ENCODE data around the gene GRHL1. TPM values are rescaled to one million over a fixed set of nuclear protein-coding genes. Genes with fewer than 3 reads are reported as not detected.

The GRHL1 gene
- total RNA-seq, 1 donor, result 0.54 TPM

- DNase-seq (ENCODE audit: low read depth in 2 of 3, low spot score in 2 of 3), result peak in 2 of 3 donors; percentile 95 to 96
Observed at GRCh38 chr2:10036095-10036884, 84.8 kb downstream of the GRHL1 start.

DNA sequence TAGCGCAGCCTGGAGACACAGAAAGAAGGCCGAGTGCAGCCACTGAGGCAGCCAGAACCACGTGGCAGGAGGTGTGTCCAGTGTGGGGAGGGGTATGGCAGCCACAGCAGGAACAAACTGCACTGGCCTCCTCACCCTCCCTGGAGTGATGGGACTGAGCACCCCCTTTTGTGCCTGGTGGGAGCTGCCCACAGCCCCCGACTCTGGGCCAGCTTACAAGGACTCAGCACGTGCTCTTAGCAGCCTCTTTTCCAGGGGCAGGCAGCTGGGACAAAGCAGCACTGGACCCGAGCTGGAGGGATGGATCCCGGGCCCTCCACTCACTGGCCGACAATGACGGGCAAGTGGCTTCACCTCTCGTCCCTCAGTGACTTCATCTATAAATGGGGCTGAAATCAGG lies 86.6 kb downstream of the GRHL1 start:
- DNase-seq (ENCODE audit: low read depth in 2 of 3, low spot score in 2 of 3), result no peak

GRCh38 chr2:10038716-10039115 lies 87.2 kb downstream of the GRHL1 start:
- DNase-seq (ENCODE audit: low read depth in 2 of 3, low spot score in 2 of 3), result no peak

- no peak for DNase-seq (ENCODE audit: low read depth in 2 of 3, low spot score in 2 of 3)
Observed at GRCh38 chr2:10039658-10040410, 88.3 kb downstream of the GRHL1 start.

- DNase-seq (ENCODE audit: low read depth in 2 of 3, low spot score in 2 of 3), result no peak
Observed at GRCh38 chr2:10041711-10042110, 90.2 kb downstream of the GRHL1 start.

GRCh38 chr2:10042301-10043161 lies 91.0 kb downstream of the GRHL1 start:
- DNase-seq (ENCODE audit: low read depth in 2 of 3, low spot score in 2 of 3), result peak in 1 of 3 donors; percentile 25

- peak; percentile 62 to 91 (median 90) for DNase-seq (ENCODE audit: low read depth in 2 of 3, low spot score in 2 of 3)
Observed at GRCh38 chr2:10043256-10043905, 91.9 kb downstream of the GRHL1 start, which contains the start of gene KLF11. TSS of gene KLF11 (plus strand) at chr2:10043550. CDS start at chr2:10043717, 167 bp downstream.

- DNase-seq (ENCODE audit: low read depth in 2 of 3, low spot score in 2 of 3), result peak; percentile 79 to 87 (median 85)
Observed at GRCh38 chr2:10043906-10044601, 92.6 kb downstream of the GRHL1 start.

GRCh38 chr2:10045561-10046355 lies 94.3 kb downstream of the GRHL1 start:
- DNase-seq (ENCODE audit: low read depth in 2 of 3, low spot score in 2 of 3), result no peak

DNA sequence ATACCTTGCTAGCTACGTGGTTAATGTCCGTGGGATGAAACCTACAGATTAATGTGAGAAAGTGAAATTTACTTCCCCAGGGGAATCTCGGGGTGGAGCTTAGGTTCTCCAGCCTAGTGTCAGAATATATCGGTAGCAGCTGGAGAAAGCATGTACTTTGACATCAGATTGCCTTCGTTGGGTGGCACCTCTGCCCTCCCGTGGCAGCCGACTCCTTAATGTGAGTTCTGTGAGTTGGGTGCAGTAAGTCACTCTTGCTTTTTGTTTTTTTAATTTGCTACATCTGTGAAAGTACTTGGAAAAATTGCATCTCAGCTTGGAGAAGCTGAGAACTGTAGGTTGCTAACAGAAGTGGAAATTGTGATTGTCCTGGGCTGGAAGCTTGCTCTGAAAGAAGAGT lies 95.4 kb downstream of the GRHL1 start:
- DNase-seq (ENCODE audit: low read depth in 2 of 3, low spot score in 2 of 3), result no peak

- DNase-seq (ENCODE audit: low read depth in 2 of 3, low spot score in 2 of 3), result no peak
Observed at GRCh38 chr2:10047616-10048500, 96.4 kb downstream of the GRHL1 start.

DNA sequence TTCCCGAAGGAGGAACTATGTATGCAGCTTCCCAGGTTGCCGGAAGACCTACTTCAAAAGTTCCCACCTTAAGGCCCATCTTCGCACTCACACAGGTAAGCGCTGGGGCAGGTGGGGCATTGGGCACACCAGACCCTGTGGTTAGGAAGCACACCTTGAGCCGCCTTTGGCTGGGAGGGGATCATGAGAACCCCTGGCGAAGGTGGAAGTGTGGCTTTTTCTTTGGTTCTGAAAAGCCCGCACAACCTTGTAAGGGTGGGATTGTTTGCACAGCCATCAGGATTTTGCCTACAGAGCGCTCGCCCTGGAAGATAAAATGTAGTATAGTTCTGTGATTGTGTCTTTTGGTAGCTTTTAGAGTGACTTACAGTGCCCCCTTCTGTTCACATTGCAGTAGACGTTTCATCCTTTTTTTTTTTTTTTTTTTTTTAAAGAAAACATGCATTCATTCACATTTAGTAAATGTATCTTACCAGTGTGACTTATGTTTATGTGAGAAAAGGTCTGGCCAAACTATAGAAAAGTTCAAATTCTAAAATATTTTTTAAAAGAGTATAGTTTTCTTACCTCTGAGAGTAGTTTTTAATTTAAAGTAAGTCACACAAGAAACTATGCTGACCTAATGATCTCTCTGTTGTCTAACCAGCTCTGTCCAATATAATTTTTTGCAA lies 97.1 kb downstream of the GRHL1 start:
- DNase-seq (ENCODE audit: low read depth in 2 of 3, low spot score in 2 of 3), result peak in 2 of 3 donors; percentile 56 to 72

Other genes starting within 250 kb of the GRHL1 start
- gene TAF1B, start 108.2 kb upstream of the GRHL1 start, total RNA-seq, result 4.8 TPM
- gene KLF11, start 91.9 kb downstream of the GRHL1 start, total RNA-seq, result 13.5 TPM
- not detected for gene CYS1, start 128.7 kb downstream of the GRHL1 start, total RNA-seq
- gene RRM2, start 171.0 kb downstream of the GRHL1 start, total RNA-seq, result 7.0 TPM

All from hematopoietic multipotent progenitor cell (in vitro differentiated cells).